Heart left ventricle (tissue), 16 donors: Measurements from ENCODE around the gene MIS18A. TPM values are rescaled to one million over a fixed set of nuclear protein-coding genes. Genes with fewer than 3 reads are reported as not detected.

ENCODE experiments used
- ATAC-seq, 4 donors: fragments of 200-7000 bp; cut with Tn5 transposase; one replicate each; pipeline ENCODE4 v1.9.1; 2020 to 2022; ENCODE audit warnings: moderate library complexity in 4 of 4, mild to moderate bottlenecking in 3 of 4, moderate number of reproducible peaks in 1 of 4
- DNase-seq, 5 donors: peaks; one replicate each; pipeline ENCODE4 v3.0.0-alpha.2; 2020
- H3K27ac ChIP-seq, 12 donors: fragments of 200-600 bp; sonication (generic) in 4 of 12; one replicate each; pipeline versions ENCODE4 v1.5.0 to v1.8.0; 2016 to 2022; ENCODE audit warnings: mild to moderate bottlenecking in 2 of 12
- H3K27me3 ChIP-seq, 9 donors: fragments of 200-600 bp; sonication (generic) in 2 of 9; one replicate each; pipeline versions ENCODE4 v1.5.1 to v1.8.0; 2016 to 2022; ENCODE audit warnings: mild to moderate bottlenecking in 3 of 9
- H3K36me3 ChIP-seq, 9 donors: fragments of 200-600 bp; sonication (generic) in 2 of 9; one replicate each; pipeline versions ENCODE4 v1.5.0 to v1.8.0; 2018 to 2022; ENCODE audit warnings: mild to moderate bottlenecking in 2 of 9
- H3K4me1 ChIP-seq, 12 donors: fragments of 200-600 bp; sonication (generic) in 4 of 12; one replicate each; pipeline versions ENCODE4 v1.5.0 to v1.8.0; 2016 to 2022; ENCODE audit warnings: mild to moderate bottlenecking in 3 of 12
- H3K4me3 ChIP-seq, 12 donors: fragments of 200-600 bp; sonication (generic) in 4 of 12; one replicate each; pipeline versions ENCODE4 v1.5.0 to v1.8.0; 2017 to 2022; ENCODE audit warnings: mild to moderate bottlenecking in 9 of 12, moderate library complexity in 4 of 12
- H3K9me3 ChIP-seq, 12 donors: fragments of 200-600 bp; sonication (generic) in 4 of 12; one replicate each; pipeline versions ENCODE4 v1.5.0 to v1.8.0; 2016 to 2022; ENCODE audit warnings: mild to moderate bottlenecking in 1 of 12
- CTCF ChIP-seq, 12 donors: fragments of 200-600 bp; sonication (generic) in 4 of 12; IDR thresholded peaks; one replicate each; pipeline versions ENCODE4 v1.5.0 to v1.8.0; 2018 to 2022; ENCODE audit warnings: antibody characterized with exemption in 12 of 12, mild to moderate bottlenecking in 5 of 12
- POLR2A ChIP-seq, 2 donors: fragments of 450-650 bp; IDR thresholded peaks; one replicate each; pipeline ENCODE4 v1.6.1; 2017; ENCODE audit warnings: antibody characterized with exemption in 2 of 2, mild to moderate bottlenecking in 2 of 2, moderate library complexity in 2 of 2
- WGBS, 4 donors: extraction: QIAGEN DNeasy Blood & Tissue Kit in 2 of 4; methylation state at CpG; one replicate each; pipeline versions ENCODE4 v1.1.5 to v1.1.7; 2013 to 2018; 5-methylcytosine and 5-hydroxymethylcytosine counted together
- intact Hi-C, 10 donors: fragments of 100-400 bp; cut with DNase I; formaldehyde crosslinking; loops; one replicate each; pipeline versions ENCODE4 v1.11.1 to v1.14.2; 2022
- polyA plus RNA-seq, 2 donors: library from polyadenylated mRNA; stranded (reverse); fragments of 200-250 nt; gene quantifications; one replicate each; pipeline ENCODE4 v1.2.3, GENCODE V29; 2013
- total RNA-seq, 9 donors: library from RNA; depleted of rRNA in 2 of 9; stranded (reverse); fragments of >200 nt in 2 of 9; fragmentation: NEBNext Ultra II Directional in 3 of 9; extraction: Animal tissue kit (Norgen Biotek cat#: 25700) in 3 of 9; gene quantifications; one replicate each; pipeline versions ENCODE4 v1.1.0 to v1.2.4, GENCODE V29; 2016 to 2023
- donor health status: ischemic (EF 13 %, LVEDD 7.1; RV severe dilation, severe dysfunction).
- donor health status: healthy with polysubstance abuse.
- donor health status: DM: no; HTN: yes; CAD: no.
- donor health status: DM: no; HTN: no; CAD: no.
- donor health status: ischemic (EF 25% LVEDD 6.9; RV normal size, moderate dysfunction).
- donor health status: ischemic (EF 25% LVEDD 5.7; RV mildly dilated, moderate dysfunction).
- donor health status: healthy.
- donor health status: DM: yes; HTN: yes; CAD: no.
- donor health status: ischemic (EF 35%, LVEDD 5.7; RV mildly dilated, moderate dysfunction).
- donor health status: nonischemic (EF 11% LVEDD 7.7; RV severe dilation, severe dysfunction).
- donor health status: DM: yes; HTN: yes; CAD: no.
- donor health status: PGD.
- donor health status: ischemic (EF 29% LVEDD 5.4; RV normal size, mild dysfunction).
- donor health status: nonischemic (EF 23%, LVEDD 6.1; RV moderate dilation, normal function).

The MIS18A gene
- total and polyA plus RNA-seq, 11 donors, result 1.4 to 4.1 (median 2.7) TPM

GRCh38 chr21:32256251-32256650, 22.6 kb downstream of the MIS18A start:
- WGBS, 4 donors, result 52 to 61% (median 54%) methylated on average over 12 of the region's 12 CpGs
- DNase-seq, result no peak
- H3K27me3 ChIP-seq, result no peaks in the 10 kb centered on the region
- peaks cover 0 to under 1% (median 0%) of the 10 kb centered on the region in 12 donors for H3K9me3 ChIP-seq
- no peak for ATAC-seq
- peaks cover 0 to 35% (median 14%) of the 10 kb centered on the region in 12 donors for H3K4me1 ChIP-seq
- H3K4me3 ChIP-seq, result no peak overlapping the region
- H3K27ac ChIP-seq, result peak overlapping the region in 6 of 12 donors; percentile 3 to 49 (median 34)
- H3K36me3 ChIP-seq, result no peaks in the 10 kb centered on the region
- intact Hi-C loops, result loop anchor here in 9 of 10 donors (2.0 to 10.0 kb wide), 7 partner anchors 159 to 469 kb away; no protein-coding TSS in a partner anchor
- no peak for TF ChIP-seq POLR2A (IDR thresholded peaks at IDR 0.05)
- no peak for TF ChIP-seq CTCF (IDR thresholded peaks at IDR 0.05)

GRCh38 chr21:32253215-32253641, 25.6 kb downstream of the MIS18A start:
- Histone ChIP-seq H3K9me3 (peaks cover 0 to 8% (median 0%) of the 10 kb centered on the region in 12 donors), H3K4me1 (peaks cover 0 to 44% (median 17%) of the 10 kb centered on the region in 12 donors), H3K36me3 (no peaks in the 10 kb centered on the region), H3K27me3 (no peaks in the 10 kb centered on the region), H3K4me3 (no peak overlapping the region), H3K27ac (peak overlapping the region in 6 of 12 donors; percentile 26 to 56 (median 54))
- DNase-seq (peak; percentile 61 to 72 (median 66)), ATAC-seq (peak; percentile 65 to 82 (median 77))
- intact Hi-C loops, result loop anchor here in 3 of 10 donors (10.0 kb wide), 1 partner anchor 258 kb away; no protein-coding TSS in a partner anchor
- TF ChIP-seq CTCF (IDR thresholded peaks at IDR 0.05) (no peak), POLR2A (IDR thresholded peaks at IDR 0.05) (no peak)
- WGBS, 4 donors, result 23 to 44% (median 42%) methylated on average over 7 of the region's 7 CpGs

GRCh38 chr21:32252136-32252535, 26.7 kb downstream of the MIS18A start:
- Histone ChIP-seq H3K9me3 (peaks cover 0 to 8% (median 0%) of the 10 kb centered on the region in 12 donors), H3K36me3 (no peaks in the 10 kb centered on the region), H3K27me3 (no peaks in the 10 kb centered on the region), H3K4me1 (peaks cover 0 to 37% (median 14%) of the 10 kb centered on the region in 12 donors), H3K4me3 (no peak overlapping the region), H3K27ac (no peak overlapping the region)
- intact Hi-C loops, result loop anchor here in 3 of 10 donors (10.0 kb wide), 1 partner anchor 257 kb away; no protein-coding TSS in a partner anchor
- ATAC-seq, result no peak
- TF ChIP-seq CTCF (IDR thresholded peaks at IDR 0.05) (no peak), POLR2A (IDR thresholded peaks at IDR 0.05) (no peak)
- no peak for DNase-seq

- DNase-seq (no peak), ATAC-seq (no peak)
- peaks cover 0 to 8% (median 0%) of the 10 kb centered on the region in 12 donors for H3K9me3 ChIP-seq
- WGBS, 4 donors, result 77 to 82% (median 78%) methylated on average over 15 of the region's 15 CpGs
- H3K27ac ChIP-seq, result no peak overlapping the region
- peaks cover 0 to 25% (median 7%) of the 10 kb centered on the region in 12 donors for H3K4me1 ChIP-seq
- intact Hi-C loops, result loop anchor here in 3 of 10 donors (10.0 kb wide), 1 partner anchor 255 kb away; no protein-coding TSS in a partner anchor
- TF ChIP-seq CTCF (IDR thresholded peaks at IDR 0.05), result no peak
- TF ChIP-seq POLR2A (IDR thresholded peaks at IDR 0.05), result no peak
- H3K4me3 ChIP-seq, result no peak overlapping the region
- no peaks in the 10 kb centered on the region for H3K36me3 ChIP-seq
- no peaks in the 10 kb centered on the region for H3K27me3 ChIP-seq
Observed at GRCh38 chr21:32249511-32250280, 29.2 kb downstream of the MIS18A start.
